DMS79 (cell line): ENCODE results near the gene TDRD5.
A peak's percentile ranks its signal among the peaks of the same experiment; 100 is the strongest.

ENCODE experiments used
- DNase-seq: peaks from one replicate; lab custom pipeline; 2025; lab: John Stamatoyannopoulos, UW

Gene TDRD5

GRCh38 chr1:179591592-179592580 lies at the start of gene TDRD5:
Gene TDRD5 (plus strand): TSS chr1:179591832. CDS start chr1:179592616, 784 bp downstream.
- peak; percentile 7 for DNase-seq

- no peak for DNase-seq
These were observed 46.3 kb upstream of the TDRD5 start for GRCh38 chr1:179545321-179545720.

- no peak for DNase-seq
These were observed 44.6 kb upstream of the TDRD5 start for GRCh38 chr1:179547021-179547535.

- no peak for DNase-seq
These were observed 42.8 kb upstream of the TDRD5 start for GRCh38 chr1:179548666-179549367.

- no peak for DNase-seq
These were observed 42.3 kb upstream of the TDRD5 start for GRCh38 chr1:179549368-179549700.

GRCh38 chr1:179550746-179551682 lies 40.6 kb upstream of the TDRD5 start:
- DNase-seq = no peak

- no peak for DNase-seq
These were observed 37.2 kb upstream of the TDRD5 start for GRCh38 chr1:179554427-179554826.

GRCh38 chr1:179558078-179558477 lies 33.6 kb upstream of the TDRD5 start:
- DNase-seq = no peak

GRCh38 chr1:179575497-179576314 lies 15.9 kb upstream of the TDRD5 start, which contains the start of gene NPHS2:
Gene NPHS2 (minus strand): TSS chr1:179575948. CDS start chr1:179575864, 84 bp downstream.
- DNase-seq = no peak

GRCh38 chr1:179576509-179576908 lies 15.1 kb upstream of the TDRD5 start:
- no peak for DNase-seq

- DNase-seq = no peak
These were observed 7.8 kb upstream of the TDRD5 start for GRCh38 chr1:179583771-179584320.

- no peak for DNase-seq
These were observed 5.4 kb upstream of the TDRD5 start for GRCh38 chr1:179586107-179586823.

GRCh38 chr1:179587336-179587735 lies 4.3 kb upstream of the TDRD5 start:
- DNase-seq = no peak

GRCh38 chr1:179588425-179589024 lies 3.1 kb upstream of the TDRD5 start:
- DNase-seq = no peak

GRCh38 chr1:179589509-179589908 lies 2.1 kb upstream of the TDRD5 start:
- no peak for DNase-seq

- no peak for DNase-seq
These were observed 961 bp upstream of the TDRD5 start for GRCh38 chr1:179590671-179591070.

GRCh38 chr1:179591253-179591591 lies 410 bp upstream of the TDRD5 start:
- DNase-seq = no peak

- DNase-seq = no peak
These were observed 7.0 kb downstream of the TDRD5 start for GRCh38 chr1:179598631-179599030.

- DNase-seq = no peak
These were observed 8.1 kb downstream of the TDRD5 start for GRCh38 chr1:179599623-179600249.
